Measurements from ENCODE around the gene KCNAB3. TPM values are rescaled to one million over a fixed set of nuclear protein-coding genes. Genes with fewer than 3 reads are reported as not detected.
A peak's percentile ranks its signal among the peaks of the same experiment; 100 is the strongest.

Gene KCNAB3
- total and polyA plus RNA-seq, 9 of the 15 experiments (the other 6 are each of a cell fraction or from before 2014, with no cell fraction given), result 0.03 to 2.5 (median 1.1) TPM

- TF ChIP-seq E2F1 (CRISPR knock-in tag; IDR thresholded peaks at IDR 0.05) (no peak), ZNF551 (CRISPR knock-in tag; IDR thresholded peaks at IDR 0.05) (no peak), IRF9 (tag; IDR thresholded peaks at IDR 0.05) (no peak), SPI1 (IDR thresholded peaks at IDR 0.05; ENCODE audit: borderline replicate concordance, low read depth, low read length) (no peak), NFE2 (IDR thresholded peaks at IDR 0.05; ENCODE audit: low read depth) (no peak), ZNF140 (CRISPR knock-in tag; IDR thresholded peaks at IDR 0.05) (no peak), KDM4B (IDR thresholded peaks at IDR 0.05; ENCODE audit: borderline replicate concordance in 2 of 2, low read depth in 1 of 2) (no peak), BRF1 (IDR thresholded peaks at IDR 0.05; ENCODE audit: borderline replicate concordance, extremely low read depth, insufficient read length) (no peak), ZNF507 (tag; conservative IDR thresholded peaks at IDR 0.05) (no peak), MLX (CRISPR knock-in tag; conservative IDR thresholded peaks at IDR 0.05) (no peak), MYC (IDR thresholded peaks at IDR 0.05; ENCODE audit: low read depth, low read length) (no peak), MYC (CRISPR knock-in tag; IDR thresholded peaks at IDR 0.05; ENCODE audit: borderline replicate concordance, low read depth) (peak; percentile 48; the same call in 1 of the 2 replicates), C11orf30 (IDR thresholded peaks at IDR 0.05; ENCODE audit: low read depth) (no peak), RNF2 (IDR thresholded peaks at IDR 0.05) (peak; percentile 54), NKRF (IDR thresholded peaks at IDR 0.05; ENCODE audit: borderline replicate concordance) (no peak), XRCC4 (IDR thresholded peaks at IDR 0.05; ENCODE audit: extremely low read depth, insufficient read depth, insufficient read length) (no peak), FOXM1 (IDR thresholded peaks at IDR 0.05; ENCODE audit: low read depth) (no peak), FOXM1 (CRISPR knock-in tag; IDR thresholded peaks at IDR 0.05; ENCODE audit: low read depth) (no peak), GATAD2B (IDR thresholded peaks at IDR 0.05; ENCODE audit: borderline replicate concordance) (no peak), ZBTB5 (IDR thresholded peaks at IDR 0.05) (no peak), MAFG (tag; conservative IDR thresholded peaks at IDR 0.05) (no peak), NCOA2 (IDR thresholded peaks at IDR 0.05; ENCODE audit: partially characterized antibody in 2 of 2) (no peak), ETV1 (tag; conservative IDR thresholded peaks at IDR 0.05; ENCODE audit: low read depth) (no peak), MCM5 (IDR thresholded peaks at IDR 0.05; ENCODE audit: low read depth) (no peak)
These were observed 13.3 kb downstream of the KCNAB3 start (continued) for GRCh38 chr17:7916385-7916682.

Measured in K562 (cell line).